HG03139 (cell line): ENCODE results near the gene DIS3L2.

Source experiments
- ATAC-seq: cut with Tn5 transposase; IDR thresholded peaks from one replicate; pipeline ENCODE4 v1.9.1; 2021; ENCODE audit not compliant: unreplicated experiment

Gene DIS3L2

DNA sequence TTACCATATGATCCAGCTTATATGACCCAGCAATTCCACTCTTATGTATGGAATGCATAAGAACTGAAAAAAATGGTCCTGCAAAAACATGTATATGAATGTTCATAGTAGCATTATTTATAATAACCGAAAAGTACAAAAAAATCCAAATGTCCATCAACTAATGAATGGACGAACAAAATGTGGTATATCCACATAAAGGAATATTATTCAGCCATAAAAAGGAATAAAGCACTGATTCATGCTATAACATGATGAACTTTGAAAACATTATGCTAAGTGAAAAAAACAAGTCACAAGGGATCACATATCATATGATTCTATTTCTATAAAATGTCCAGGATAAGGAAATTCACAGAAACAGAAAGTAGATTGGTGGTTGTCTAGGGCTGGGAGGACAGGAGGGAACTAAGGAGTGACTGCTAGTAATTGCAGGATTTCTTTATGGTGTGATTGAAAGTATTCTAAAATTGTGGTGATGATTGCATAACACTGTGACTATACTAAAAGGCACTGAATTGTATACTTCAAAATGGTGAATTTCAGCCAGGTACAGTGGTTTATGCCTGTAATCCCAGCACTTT, 10.0 kb upstream of the DIS3L2 start:
- ATAC-seq, result no peak

DNA sequence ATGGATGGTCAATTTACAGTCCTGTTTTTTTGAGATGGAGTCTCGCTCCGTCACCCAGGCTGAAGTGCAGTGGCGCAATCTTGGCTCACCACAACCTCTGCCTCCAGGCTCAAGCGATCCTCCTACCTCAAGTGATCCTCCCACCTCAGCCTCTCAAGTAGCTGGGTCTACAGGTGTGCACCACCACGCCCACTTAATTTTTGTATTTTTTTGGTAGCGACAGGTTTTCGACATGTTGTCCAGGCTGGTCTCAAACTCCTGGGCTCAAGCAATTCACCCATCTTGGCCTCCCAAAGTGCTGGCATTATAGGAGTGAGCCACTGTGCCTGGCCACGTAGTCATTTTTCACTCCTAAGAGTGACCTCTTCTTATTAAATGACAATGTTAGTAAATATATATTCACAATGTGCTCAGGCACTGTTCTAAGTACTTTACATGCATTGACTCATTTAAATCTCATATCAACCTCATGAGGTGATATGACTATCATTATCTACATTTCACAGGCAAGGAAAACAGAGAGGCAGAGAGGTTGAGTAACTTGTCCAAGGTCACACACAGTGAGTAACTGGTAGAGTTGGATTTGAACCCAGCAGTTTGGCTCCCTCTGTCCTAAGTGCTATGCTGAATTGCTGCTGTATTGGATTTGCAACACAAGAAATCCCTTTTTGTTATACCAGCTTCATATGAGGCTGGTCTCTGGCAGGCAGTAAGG, 5.6 kb upstream of the DIS3L2 start:
- no peak for ATAC-seq

GRCh38 chr2:231957913-231958763, 3.4 kb upstream of the DIS3L2 start:
- no peak for ATAC-seq

GRCh38 chr2:231960810-231961348, 634 bp upstream of the DIS3L2 start:
- no peak for ATAC-seq

GRCh38 chr2:231965102-231965501, 3.6 kb downstream of the DIS3L2 start:
- ATAC-seq, result no peak

DNA sequence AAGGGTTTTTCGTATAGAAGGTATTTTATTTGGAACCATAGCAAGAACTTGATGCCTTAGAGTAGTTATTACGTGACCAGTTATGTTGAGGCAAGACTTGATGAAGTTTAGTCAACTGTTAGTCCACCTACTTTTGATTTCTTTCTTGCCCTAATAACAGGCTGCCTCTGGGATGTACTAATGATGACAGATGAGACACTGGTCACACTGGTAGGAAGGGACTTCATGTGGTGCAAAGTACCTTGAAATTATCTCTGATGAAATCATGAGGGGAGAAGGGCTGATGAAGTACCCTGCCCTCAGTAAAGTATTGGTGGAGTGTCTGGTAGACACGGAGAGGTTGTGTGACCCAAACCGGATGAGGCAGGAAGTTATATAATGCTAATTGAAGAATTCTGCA, 5.4 kb downstream of the DIS3L2 start:
- ATAC-seq, result no peak

DNA sequence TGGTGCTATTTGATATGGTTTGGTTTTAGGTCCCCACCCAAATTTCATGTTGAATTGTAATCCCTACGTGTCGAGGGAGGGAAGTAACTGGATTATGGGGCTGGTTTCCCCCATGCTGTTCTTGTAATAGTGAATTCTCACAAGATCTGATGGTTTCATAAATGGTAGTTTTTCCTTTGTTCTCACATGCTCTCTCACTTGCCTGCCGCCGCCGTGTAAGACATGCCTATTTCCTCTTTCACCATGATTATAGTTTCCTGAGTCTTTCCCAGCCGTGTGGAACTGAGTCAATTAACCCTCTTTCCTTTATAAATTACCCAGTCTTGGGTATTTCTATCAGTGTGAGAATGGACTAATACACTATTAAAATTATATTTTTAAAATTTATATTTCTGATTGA, 7.3 kb downstream of the DIS3L2 start:
- no peak for ATAC-seq

GRCh38 chr2:231970461-231970860, 8.9 kb downstream of the DIS3L2 start:
- no peak for ATAC-seq

DNA sequence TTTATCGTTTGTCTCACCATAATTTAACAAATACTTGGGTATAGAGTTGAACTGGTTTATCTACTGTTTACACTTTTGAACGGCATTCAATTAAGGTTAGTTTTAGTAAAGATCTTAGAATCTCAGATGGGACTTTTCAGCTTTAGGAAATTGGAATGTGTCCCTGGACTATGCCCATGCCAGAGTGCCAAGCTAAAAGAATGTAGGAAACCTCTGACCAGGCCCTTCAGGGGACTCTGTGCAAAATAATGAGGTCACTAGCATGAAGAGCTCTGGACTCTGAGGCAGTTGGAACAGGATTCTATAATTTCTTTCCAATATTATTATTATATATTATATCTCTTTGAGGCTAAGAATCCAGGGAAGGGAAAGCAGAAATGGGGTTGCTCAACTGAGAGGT, 13.5 kb downstream of the DIS3L2 start:
- ATAC-seq, result no peak

DNA sequence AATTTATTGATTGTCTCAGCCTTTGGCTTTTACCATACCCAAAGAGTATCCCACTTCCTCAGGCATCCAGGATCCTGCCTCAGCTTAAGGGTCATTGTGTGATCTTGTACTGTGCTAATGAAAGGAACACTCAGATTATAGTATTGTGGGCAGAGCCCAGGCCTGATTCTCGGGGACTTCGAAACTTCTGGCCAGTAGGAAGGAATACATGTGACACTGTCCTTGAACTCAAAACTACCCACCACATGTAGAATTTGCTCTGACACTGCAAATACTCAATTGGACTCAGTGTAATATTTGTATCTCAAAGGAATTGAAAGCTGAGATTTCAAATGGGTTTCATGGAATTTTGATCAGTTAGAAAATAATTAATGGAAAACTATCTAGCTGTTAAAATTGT, 15.9 kb downstream of the DIS3L2 start:
- no peak for ATAC-seq

- no peak for ATAC-seq
Measured at GRCh38 chr2:231984992-231985391, 23.5 kb downstream of the DIS3L2 start.

GRCh38 chr2:231985823-231986261, 24.3 kb downstream of the DIS3L2 start:
- ATAC-seq, result no peak

- no peak for ATAC-seq
Measured at GRCh38 chr2:231987124-231987727, 25.7 kb downstream of the DIS3L2 start.

DNA sequence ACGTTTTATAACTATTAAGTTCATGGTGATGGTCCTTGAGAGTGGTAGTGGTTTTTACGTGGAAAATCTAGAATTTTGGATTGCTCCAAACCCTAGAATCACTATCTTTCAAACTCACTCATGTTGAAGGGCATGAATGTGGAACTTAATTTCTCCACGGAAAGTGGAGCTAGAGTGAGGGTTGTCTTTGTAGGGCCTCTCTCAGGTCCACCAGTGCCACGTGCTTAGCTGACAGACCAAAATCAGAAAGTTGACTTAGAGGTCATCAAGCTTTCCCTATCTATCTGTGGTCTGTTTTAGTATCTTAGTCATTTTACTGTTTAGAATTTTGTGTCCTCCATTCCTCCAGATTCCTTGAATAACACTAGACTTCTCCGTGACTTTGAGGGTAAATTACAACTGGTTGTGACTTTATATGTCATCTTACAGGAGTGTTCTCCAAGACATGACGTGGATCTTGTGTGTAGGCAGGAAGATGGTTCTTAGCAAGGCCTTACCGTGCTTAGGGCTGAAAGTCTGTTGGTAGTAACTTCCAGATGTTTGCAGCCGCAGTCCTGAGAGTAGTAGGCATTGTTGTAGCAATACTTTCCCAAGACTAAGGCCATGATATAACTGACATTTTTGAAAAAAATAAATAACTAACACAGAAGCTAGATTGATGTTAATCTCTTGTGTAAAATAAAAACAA, 26.8 kb downstream of the DIS3L2 start:
- ATAC-seq, result no peak

DNA sequence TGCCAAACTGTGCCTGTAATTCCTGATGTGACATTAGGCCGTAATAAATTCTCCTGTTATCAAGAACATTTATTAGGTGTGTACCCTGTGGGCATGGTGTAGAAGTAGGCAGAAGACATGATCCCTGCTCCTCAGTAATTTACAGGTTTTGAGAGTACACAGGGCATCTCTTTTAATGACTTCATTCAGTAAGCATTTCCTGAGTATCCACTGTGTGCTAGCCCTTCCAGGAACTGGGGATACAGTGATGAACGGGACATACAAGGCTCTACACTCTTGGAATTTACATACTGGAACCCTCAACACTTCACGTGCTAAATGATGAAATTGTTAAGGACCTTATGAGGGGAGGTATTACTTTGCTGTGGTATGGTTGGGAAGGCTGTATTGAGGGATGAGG, 30.2 kb downstream of the DIS3L2 start:
- no peak for ATAC-seq

DNA sequence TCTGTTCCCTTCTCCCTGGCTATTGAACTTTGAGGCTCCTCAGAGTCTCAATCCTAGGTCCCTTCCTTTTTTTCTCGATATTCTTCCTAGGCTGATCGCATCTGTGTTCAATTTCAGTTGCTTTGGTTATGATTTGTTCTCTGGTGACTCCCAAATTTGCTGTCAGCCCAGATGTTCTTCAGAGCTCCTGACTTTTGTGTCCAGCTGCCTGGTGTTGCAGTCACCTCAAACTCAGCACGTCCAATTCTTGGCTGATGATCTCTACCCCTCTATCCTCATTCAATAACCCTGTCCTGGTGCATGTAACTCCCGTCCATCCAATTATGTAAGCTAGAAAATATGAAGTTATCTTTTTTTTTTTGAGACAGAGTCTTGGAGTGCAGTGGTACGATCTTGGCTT, 31.4 kb downstream of the DIS3L2 start:
- no peak for ATAC-seq

DNA sequence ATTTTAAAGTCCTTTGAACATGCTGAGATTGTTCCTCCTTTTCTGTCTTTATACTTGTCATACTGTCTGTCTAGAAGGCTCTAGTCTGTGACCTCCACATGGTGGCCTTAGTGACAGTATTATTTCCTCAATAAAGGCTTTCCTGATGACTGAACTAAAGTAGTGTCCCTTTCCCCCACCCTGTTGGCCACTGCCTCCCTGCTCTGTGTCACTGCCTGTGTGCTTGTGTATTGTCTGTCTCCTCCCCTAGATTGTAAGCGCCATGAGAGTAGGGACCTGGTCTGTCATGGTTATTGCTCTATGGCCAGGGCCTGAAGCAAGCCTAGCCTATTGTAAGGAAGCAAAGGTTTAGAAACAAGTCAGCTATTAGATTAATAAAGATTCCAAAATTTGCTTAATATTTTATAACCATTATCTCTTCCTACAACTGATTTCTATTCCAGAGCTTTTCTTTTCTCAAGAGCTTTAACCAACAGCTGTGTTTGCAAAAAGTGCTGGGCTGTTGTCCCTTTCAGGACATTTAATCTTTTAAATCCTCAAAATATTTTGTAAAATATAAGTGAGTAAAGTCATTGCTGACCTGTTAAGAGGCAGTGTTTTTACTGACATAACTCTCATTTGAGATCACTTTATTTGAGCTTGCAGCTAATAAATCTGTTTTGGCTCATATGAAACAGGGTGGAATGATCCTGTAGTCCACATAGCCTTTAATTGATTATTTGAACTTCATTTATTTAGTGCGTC, 35.5 kb downstream of the DIS3L2 start:
- ATAC-seq, result no peak

GRCh38 chr2:231998046-231998445, 36.5 kb downstream of the DIS3L2 start:
- ATAC-seq, result no peak

GRCh38 chr2:232000439-232000838, 38.9 kb downstream of the DIS3L2 start:
- ATAC-seq, result no peak

GRCh38 chr2:232001073-232001472, 39.6 kb downstream of the DIS3L2 start:
- ATAC-seq, result no peak
